GM19438 (cell line): ENCODE measurements around the gene BRD9.
"Not testable (repeated sequence)": the region's sequence is repeated elsewhere in the genome, so short reads cannot be mapped to it uniquely, and the experiment has no call there.

Experiments
- ATAC-seq: cut with Tn5 transposase; IDR thresholded peaks from one replicate; pipeline ENCODE4 v1.9.1; 2021; ENCODE audit warnings: low read depth; ENCODE audit not compliant: unreplicated experiment

The BRD9 gene

GRCh38 chr5:861442-862366, 30.9 kb downstream of the BRD9 start:
- ATAC-seq = no peak

GRCh38 chr5:860506-861150, 32.0 kb downstream of the BRD9 start:
- ATAC-seq = no peak

- ATAC-seq = no peak
These were observed 32.8 kb downstream of the BRD9 start for GRCh38 chr5:859798-860296.

- ATAC-seq = no peak
These were observed 33.2 kb downstream of the BRD9 start for GRCh38 chr5:859391-859790.

- no peak for ATAC-seq
These were observed 33.9 kb downstream of the BRD9 start for GRCh38 chr5:858726-859125.

GRCh38 chr5:856531-857425, 35.8 kb downstream of the BRD9 start:
- ATAC-seq = no peak

GRCh38 chr5:855771-856530, 36.6 kb downstream of the BRD9 start:
- ATAC-seq = no peak

GRCh38 chr5:854966-855743, 37.4 kb downstream of the BRD9 start:
- no peak for ATAC-seq

GRCh38 chr5:854217-854616, 38.4 kb downstream of the BRD9 start:
- no peak for ATAC-seq

GRCh38 chr5:853416-854090, 39.0 kb downstream of the BRD9 start:
- ATAC-seq = not testable (repeated sequence)

GRCh38 chr5:852431-853401, 39.9 kb downstream of the BRD9 start:
- no peak for ATAC-seq

GRCh38 chr5:852018-852417, 40.6 kb downstream of the BRD9 start:
- no peak for ATAC-seq

GRCh38 chr5:851553-851952, 41.0 kb downstream of the BRD9 start:
- no peak for ATAC-seq

GRCh38 chr5:851076-851475, 41.5 kb downstream of the BRD9 start:
- no peak for ATAC-seq

GRCh38 chr5:850511-851006, 42.0 kb downstream of the BRD9 start, which contains the start of gene ZDHHC11:
Gene ZDHHC11, minus strand, starts transcription at chr5:850986. Its CDS starts 384 bp downstream, at chr5:850602.
- no peak for ATAC-seq

GRCh38 chr5:849651-850301, 42.8 kb downstream of the BRD9 start:
- no peak for ATAC-seq

- no peak for ATAC-seq
These were observed 43.9 kb downstream of the BRD9 start for GRCh38 chr5:848671-849111.
